Measurements from ENCODE around the gene IDH1.
"Not testable (repeated sequence)": the region's sequence is repeated elsewhere in the genome, so short reads cannot be mapped to it uniquely, and the experiment has no call there.

IDH1 gene

GRCh38 chr2:208254871-208255556, at the start of gene IDH1:
Gene IDH1, minus strand, starts transcription at chr2:208255071. Its CDS starts 3,520 bp downstream, at chr2:208251551.
- DNase-seq (ENCODE audit: low spot score): peak; percentile 98

DNA sequence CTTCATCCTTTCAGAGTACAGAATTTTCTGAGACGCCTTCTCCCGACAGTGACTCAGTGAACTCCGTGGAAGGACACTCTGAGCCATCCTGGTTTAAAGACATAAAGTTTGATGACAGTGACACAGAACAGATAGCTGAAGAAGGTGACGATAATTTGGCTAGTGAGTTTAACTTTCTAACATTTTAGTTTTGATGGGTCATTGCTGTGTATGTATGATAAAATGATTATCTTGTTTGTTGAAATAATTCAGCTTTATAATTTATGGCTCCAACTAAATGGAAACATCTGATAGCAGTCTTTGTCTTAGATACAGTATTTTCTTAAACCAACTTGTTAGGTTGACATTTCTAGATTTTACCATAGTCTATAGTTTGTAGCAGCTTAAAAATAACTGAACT, 49.3 kb upstream of the IDH1 start:
- DNase-seq (ENCODE audit: low spot score): no peak

GRCh38 chr2:208300847-208301618, 46.2 kb upstream of the IDH1 start:
- DNase-seq (ENCODE audit: low spot score): no peak

GRCh38 chr2:208297961-208298360, 43.1 kb upstream of the IDH1 start:
- no peak for DNase-seq (ENCODE audit: low spot score)

DNA sequence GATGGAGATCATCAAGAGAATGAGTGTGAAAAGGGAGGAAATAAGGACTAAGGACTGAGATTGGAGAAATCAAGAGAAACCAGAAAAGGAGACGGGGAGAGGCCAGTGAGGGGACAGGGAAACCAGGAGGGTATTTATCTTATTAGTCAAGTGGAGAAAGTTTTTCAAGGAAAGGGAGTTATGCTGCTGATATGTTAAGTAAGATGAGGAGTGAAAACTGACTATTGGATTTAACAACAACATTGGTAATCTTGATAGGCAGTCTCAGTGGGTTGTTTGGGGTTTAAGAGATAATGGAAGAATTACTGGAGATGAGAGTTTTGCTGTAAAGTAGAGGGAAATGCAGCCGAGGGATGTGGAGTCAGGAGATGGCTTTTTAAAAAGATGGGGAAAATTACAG, 41.7 kb upstream of the IDH1 start:
- no peak for DNase-seq (ENCODE audit: low spot score)

DNA sequence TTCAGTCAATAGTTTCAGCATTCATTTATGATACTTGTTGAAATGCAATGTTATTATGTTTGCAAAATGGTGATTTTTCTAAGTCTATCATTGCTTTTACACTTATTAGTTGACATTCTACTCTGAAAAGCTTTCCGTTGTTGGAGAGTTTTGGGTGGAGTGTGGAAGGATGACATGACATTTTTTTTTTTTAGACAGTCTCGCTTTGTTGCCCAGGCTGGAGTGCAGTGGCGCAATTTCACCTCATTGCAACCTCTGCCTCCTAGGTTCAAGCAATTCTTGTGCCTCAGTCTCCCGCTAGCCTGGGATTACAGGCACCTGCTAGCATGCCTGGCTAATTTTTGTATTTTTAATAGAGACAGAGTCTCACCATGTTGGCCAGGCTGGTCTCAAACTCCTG, 41.0 kb upstream of the IDH1 start:
- no peak for DNase-seq (ENCODE audit: low spot score)

GRCh38 chr2:208294482-208295024, 39.7 kb upstream of the IDH1 start:
- no peak for DNase-seq (ENCODE audit: low spot score)

DNA sequence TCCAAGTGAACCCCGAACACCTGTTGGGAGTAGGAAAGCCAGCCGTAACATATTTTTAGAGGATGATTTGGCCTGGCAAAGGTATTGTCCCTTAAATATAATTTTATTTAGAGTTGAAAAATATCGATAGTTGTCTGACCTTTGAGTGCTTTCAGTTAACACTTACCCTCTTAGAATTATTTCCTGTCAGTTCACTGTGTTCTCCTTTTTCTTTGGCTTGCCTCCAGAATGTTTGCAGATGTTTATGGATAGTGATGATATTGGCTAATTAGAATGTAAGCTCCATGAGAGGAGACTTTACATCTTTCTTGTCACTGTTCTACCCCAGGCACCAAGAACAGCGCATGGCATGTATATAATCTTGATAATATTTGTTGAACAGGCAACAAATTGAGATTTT, 31.0 kb upstream of the IDH1 start:
- no peak for DNase-seq (ENCODE audit: low spot score)

DNA sequence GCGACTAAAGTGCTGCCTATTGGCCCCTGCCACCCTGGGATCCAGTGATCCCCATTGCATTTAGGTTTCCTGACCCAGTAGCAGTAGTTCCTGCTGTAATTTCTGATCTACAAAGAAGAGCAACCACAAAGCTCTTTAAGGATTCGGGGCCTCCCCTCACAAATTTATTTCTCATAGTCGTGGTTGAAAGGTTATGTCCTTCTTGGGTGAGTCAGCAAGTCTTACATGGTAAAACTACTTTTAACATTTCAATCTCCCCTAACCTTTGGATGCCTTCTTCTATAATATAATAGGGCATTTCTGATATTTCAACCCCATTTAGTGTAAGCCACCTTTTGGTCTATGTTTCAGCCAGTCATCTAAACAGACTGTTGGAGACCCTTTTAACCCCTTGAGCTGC, 26.1 kb upstream of the IDH1 start:
- DNase-seq (ENCODE audit: low spot score): no peak

GRCh38 chr2:208280234-208280633, 25.4 kb upstream of the IDH1 start:
- DNase-seq (ENCODE audit: low spot score): no peak

- no peak for DNase-seq (ENCODE audit: low spot score)
Measured at GRCh38 chr2:208279236-208279635, 24.4 kb upstream of the IDH1 start.

DNA sequence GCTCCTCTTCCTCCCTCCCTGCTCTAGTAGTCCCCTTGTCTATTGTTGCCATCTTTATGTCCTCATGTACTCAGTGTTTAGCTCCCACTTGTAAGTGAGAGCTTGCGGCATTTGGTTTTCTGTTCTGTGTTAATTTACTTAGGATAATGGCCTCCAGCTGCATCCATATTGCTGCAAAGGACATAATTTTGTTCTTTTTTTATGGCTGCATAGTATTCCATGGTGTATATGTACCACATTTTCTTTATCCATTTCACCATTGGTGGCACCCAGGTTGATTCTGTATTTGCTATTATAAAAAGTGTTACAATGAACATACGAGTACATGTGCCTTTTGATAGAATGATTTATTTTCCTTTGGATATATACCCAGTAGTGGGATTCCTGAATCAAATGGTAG, 23.7 kb upstream of the IDH1 start:
- no peak for DNase-seq (ENCODE audit: low spot score)

DNA sequence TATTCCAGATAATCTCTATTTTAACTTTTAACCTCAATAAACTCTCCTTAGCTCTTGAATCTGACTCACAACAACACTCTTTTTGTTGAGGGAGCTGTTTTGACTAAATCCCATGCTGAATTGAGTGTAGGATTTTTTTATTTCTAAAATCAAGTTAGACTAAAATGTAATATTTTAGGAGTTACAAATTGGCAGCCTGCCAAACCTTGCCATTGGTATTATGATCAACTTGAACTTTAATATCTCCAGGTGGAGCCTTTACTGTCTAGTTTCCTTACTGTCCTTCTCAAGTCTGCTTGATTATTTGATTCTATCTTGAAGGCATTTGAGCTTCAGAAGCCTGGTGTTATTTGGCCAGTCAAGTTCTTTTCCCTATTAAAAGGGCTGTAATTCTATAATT, 19.9 kb upstream of the IDH1 start:
- no peak for DNase-seq (ENCODE audit: low spot score)

- no peak for DNase-seq (ENCODE audit: low spot score)
Measured at GRCh38 chr2:208269091-208269490, 14.2 kb upstream of the IDH1 start.

DNA sequence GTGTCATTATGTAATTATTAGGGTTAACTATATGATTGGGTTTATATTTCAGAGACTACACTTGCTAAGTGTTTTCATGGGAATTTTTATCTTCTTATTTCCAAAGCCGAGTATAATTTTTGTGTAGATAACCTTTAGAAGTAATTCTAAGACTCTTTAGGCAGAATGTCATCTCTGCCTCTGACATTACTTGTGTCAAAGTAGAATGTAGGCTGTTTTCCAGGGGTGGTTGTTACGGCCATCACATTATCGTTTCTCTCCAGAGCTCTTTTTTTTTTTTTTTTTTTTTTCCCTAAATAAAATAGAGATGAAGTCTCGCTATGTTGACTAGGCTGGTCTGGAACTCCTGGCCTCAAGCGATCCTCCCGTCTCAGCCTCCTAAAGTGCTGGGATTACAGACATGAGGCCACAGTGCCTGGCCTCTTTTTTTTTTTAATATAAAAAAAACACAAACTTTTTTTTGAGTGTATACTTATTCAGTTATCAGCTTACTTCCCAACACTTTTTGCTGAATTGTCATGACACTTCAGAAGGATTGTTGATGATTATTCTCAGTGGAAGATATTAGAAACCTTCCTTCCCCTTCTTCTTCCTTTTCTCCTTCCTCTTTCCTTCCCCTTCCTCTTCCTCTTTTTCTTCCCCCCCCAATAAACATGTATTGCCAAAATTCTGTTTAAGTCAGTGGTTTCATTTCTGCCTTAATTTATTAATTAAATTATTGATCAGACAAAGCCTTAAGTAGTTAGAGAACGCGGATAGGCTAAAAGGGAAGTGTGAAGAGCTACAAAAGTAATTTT, 13.5 kb upstream of the IDH1 start:
- DNase-seq (ENCODE audit: low spot score): no peak

- not testable (repeated sequence) for DNase-seq (ENCODE audit: low spot score)
Measured at GRCh38 chr2:208267526-208267925, 12.7 kb upstream of the IDH1 start.

- no peak for DNase-seq (ENCODE audit: low spot score)
Measured at GRCh38 chr2:208266936-208267335, 12.1 kb upstream of the IDH1 start.

DNA sequence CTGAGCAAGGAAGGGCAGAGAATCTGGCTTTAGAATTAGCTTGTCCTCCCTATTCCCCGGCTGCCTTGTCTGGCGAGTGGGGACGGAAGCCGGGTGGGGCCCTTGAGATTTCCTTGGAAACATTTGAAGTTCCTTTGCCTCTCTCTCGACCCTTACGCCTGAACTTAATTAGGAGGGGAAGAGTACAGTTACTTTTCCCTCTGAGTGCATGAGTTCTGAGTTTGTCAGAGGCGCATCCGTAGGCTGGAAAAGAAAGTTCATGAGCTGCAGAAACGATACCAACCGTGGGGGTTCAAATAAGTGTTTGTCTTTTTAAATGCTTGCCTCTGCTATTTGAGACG, 11.7 kb upstream of the IDH1 start:
- DNase-seq (ENCODE audit: low spot score): no peak

GRCh38 chr2:208265801-208266552, 11.1 kb upstream of the IDH1 start, which contains the start of gene PIKFYVE:
Gene PIKFYVE, plus strand, starts transcription at chr2:208266255. Its CDS starts 5,265 bp downstream, at chr2:208271520.
- peak; percentile 99 for DNase-seq (ENCODE audit: low spot score)

- peak; percentile 63 for DNase-seq (ENCODE audit: low spot score)
Measured at GRCh38 chr2:208265371-208265800, 10.5 kb upstream of the IDH1 start.
